GM19025 (cell line): ENCODE results near the gene AP3B1.

ENCODE experiments used
- ATAC-seq: cut with Tn5 transposase; IDR thresholded peaks from one replicate; pipeline ENCODE4 v1.9.1; 2021; ENCODE audit warnings: mild to moderate bottlenecking, low read depth, moderate library complexity; ENCODE audit not compliant: unreplicated experiment

Gene AP3B1

GRCh38 chr5:77952636-77953212 is 341.8 kb downstream of the AP3B1 start:
- ATAC-seq, result no peak
